ENCODE results near the gene FAM53B.

DNA sequence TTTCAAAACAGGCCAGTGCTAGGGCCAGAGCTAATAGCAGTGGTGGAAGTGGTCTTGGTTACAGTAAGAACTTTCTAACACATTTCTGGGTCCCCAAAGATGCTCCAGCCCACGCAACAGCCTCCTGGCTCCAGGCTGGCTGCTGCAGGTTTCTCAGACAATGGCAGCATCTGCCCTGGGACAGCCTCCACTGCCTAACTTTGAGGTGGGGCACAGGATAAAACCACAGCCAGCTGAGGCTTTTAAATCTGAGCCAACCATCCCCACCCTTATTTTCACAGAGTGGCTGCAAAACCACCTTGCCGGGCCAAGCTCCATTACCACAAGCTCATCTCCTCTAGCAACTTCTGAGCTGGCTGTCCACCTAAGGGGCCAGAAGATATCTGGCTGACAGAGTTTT is 84.8 kb downstream of the FAM53B start:
- TF ChIP-seq, protein P1, sequence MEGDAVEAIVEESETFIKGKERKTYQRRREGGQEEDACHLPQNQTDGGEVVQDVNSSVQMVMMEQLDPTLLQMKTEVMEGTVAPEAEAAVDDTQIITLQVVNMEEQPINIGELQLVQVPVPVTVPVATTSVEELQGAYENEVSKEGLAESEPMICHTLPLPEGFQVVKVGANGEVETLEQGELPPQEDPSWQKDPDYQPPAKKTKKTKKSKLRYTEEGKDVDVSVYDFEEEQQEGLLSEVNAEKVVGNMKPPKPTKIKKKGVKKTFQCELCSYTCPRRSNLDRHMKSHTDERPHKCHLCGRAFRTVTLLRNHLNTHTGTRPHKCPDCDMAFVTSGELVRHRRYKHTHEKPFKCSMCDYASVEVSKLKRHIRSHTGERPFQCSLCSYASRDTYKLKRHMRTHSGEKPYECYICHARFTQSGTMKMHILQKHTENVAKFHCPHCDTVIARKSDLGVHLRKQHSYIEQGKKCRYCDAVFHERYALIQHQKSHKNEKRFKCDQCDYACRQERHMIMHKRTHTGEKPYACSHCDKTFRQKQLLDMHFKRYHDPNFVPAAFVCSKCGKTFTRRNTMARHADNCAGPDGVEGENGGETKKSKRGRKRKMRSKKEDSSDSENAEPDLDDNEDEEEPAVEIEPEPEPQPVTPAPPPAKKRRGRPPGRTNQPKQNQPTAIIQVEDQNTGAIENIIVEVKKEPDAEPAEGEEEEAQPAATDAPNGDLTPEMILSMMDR (IDR thresholded peaks at IDR 0.05), result no peak
- TF ChIP-seq POLR2A (IDR thresholded peaks at IDR 0.05) (no peak), POLR2AphosphoS5 (IDR thresholded peaks at IDR 0.05) (no peak), EP300 (IDR thresholded peaks at IDR 0.05) (no peak)
